H9 (cell line): ENCODE results near the gene PODNL1. TPM values are rescaled to one million over a fixed set of nuclear protein-coding genes. Genes with fewer than 3 reads are reported as not detected.

Source experiments
- DNase-seq: peaks from one replicate; pipeline ENCODE4 v3.0.0-alpha.2; 2017
- H2AFZ ChIP-seq: one replicate; pipeline ENCODE4 v1.6.1; 2013; ENCODE audit warnings: mild to moderate bottlenecking, low read length, control low read depth, moderate library complexity
- H2AK5ac ChIP-seq: 2 replicates; pipeline ENCODE4 v1.6.1; 2013; ENCODE audit warnings: low read length, control low read depth, mixed read lengths; ENCODE audit not compliant: insufficient read length
- H2BK120ac ChIP-seq: one replicate; pipeline ENCODE4 v1.6.1; 2013; ENCODE audit warnings: low read depth, mild to moderate bottlenecking, low read length, control low read depth, inconsistent platforms; ENCODE audit not compliant: poor library complexity, severe bottlenecking
- H2BK12ac ChIP-seq: 2 replicates; pipeline ENCODE4 v1.6.1; 2013; ENCODE audit warnings: low read length, control low read depth, mixed read lengths, low read depth; ENCODE audit not compliant: insufficient read length
- H2BK15ac ChIP-seq: 2 replicates; pipeline ENCODE4 v1.6.1; 2013; ENCODE audit warnings: low read depth, low read length, control low read depth
- H2BK20ac ChIP-seq: one replicate; pipeline ENCODE4 v1.6.1; 2013; ENCODE audit warnings: low read depth, mild to moderate bottlenecking, low read length, control low read depth, inconsistent platforms; ENCODE audit not compliant: poor library complexity, severe bottlenecking
- H2BK5ac ChIP-seq: 2 replicates; pipeline ENCODE4 v1.6.1; 2013; ENCODE audit warnings: low read length, control low read depth, mixed read lengths; ENCODE audit not compliant: insufficient read length
- H3K14ac ChIP-seq: 2 replicates; pipeline ENCODE4 v1.6.1; 2013; ENCODE audit warnings: low read length, control low read depth; ENCODE audit not compliant: insufficient read depth
- H3K18ac ChIP-seq: 2 replicates; pipeline ENCODE4 v1.6.1; 2013; ENCODE audit warnings: low read depth, mild to moderate bottlenecking, mixed read lengths, low read length, control low read depth; ENCODE audit not compliant: insufficient read length
- H3K23ac ChIP-seq: 2 replicates; pipeline ENCODE4 v1.6.1; 2013; ENCODE audit warnings: low read length, control low read depth, mixed read lengths, low read depth; ENCODE audit not compliant: insufficient read length
- H3K23me2 ChIP-seq: 2 replicates; pipeline ENCODE4 v1.6.1; 2013; ENCODE audit warnings: low read depth, mild to moderate bottlenecking, mixed read lengths, low read length, control low read depth; ENCODE audit not compliant: insufficient read length, poor library complexity, severe bottlenecking
- H3K27ac ChIP-seq: 2 replicates; pipeline ENCODE4 v1.5.1; 2013; ENCODE audit warnings: low read length, control low read depth, mixed read lengths, low read depth; ENCODE audit not compliant: insufficient read length
- H3K27me3 ChIP-seq: 2 replicates; pipeline ENCODE4 v1.6.1; 2013; ENCODE audit warnings: low read length, control low read depth, inconsistent platforms; ENCODE audit not compliant: insufficient read depth
- H3K4ac ChIP-seq: 2 replicates; pipeline ENCODE4 v1.6.1; 2013; ENCODE audit warnings: low read depth, mild to moderate bottlenecking, control low read depth, inconsistent platforms, low read length, moderate library complexity
- H3K4me1 ChIP-seq: 2 replicates; pipeline ENCODE4 v1.6.1; 2013; ENCODE audit warnings: low read length, control low read depth, inconsistent platforms; ENCODE audit not compliant: insufficient read depth
- H3K4me2 ChIP-seq: 2 replicates; pipeline ENCODE4 v1.6.1; 2013; ENCODE audit warnings: low read length, control low read depth, mixed read lengths; ENCODE audit not compliant: insufficient read length, insufficient read depth
- H3K56ac ChIP-seq: 2 replicates; pipeline ENCODE4 v1.6.1; 2013; ENCODE audit warnings: low read depth, mild to moderate bottlenecking, mixed read lengths, low read length, control low read depth; ENCODE audit not compliant: insufficient read length
- H3K79me1 ChIP-seq: 2 replicates; pipeline ENCODE4 v1.6.1; 2013; ENCODE audit warnings: low read depth, mild to moderate bottlenecking, moderate library complexity, low read length, control low read depth, inconsistent platforms; ENCODE audit not compliant: insufficient read depth, poor library complexity, severe bottlenecking
- H3K79me2 ChIP-seq: 2 replicates; pipeline ENCODE4 v1.6.1; 2013; ENCODE audit warnings: low read length, control low read depth, inconsistent platforms; ENCODE audit not compliant: insufficient read depth
- H3K9ac ChIP-seq: 2 replicates; pipeline ENCODE4 v1.6.1; 2013; ENCODE audit warnings: low read length, control low read depth, mixed read lengths; ENCODE audit not compliant: insufficient read length; ENCODE audit errors: extremely low read depth
- H3K9me3 ChIP-seq: one replicate; pipeline ENCODE4 v1.6.1; 2013; ENCODE audit warnings: low read depth, low read length, inconsistent platforms; ENCODE audit not compliant: control insufficient read depth
- H3T11ph ChIP-seq: one replicate; pipeline ENCODE4 v1.6.1; 2013; ENCODE audit warnings: mild to moderate bottlenecking, low read length, control low read depth, inconsistent platforms
- H4K20me1 ChIP-seq: one replicate; pipeline ENCODE4 v1.6.1; 2013; ENCODE audit not compliant: control insufficient read depth, insufficient read length, insufficient read depth
- H4K5ac ChIP-seq: 2 replicates; pipeline ENCODE4 v1.6.1; 2013; ENCODE audit warnings: low read depth, mild to moderate bottlenecking, mixed read lengths, low read length, control low read depth; ENCODE audit not compliant: insufficient read length
- H4K8ac ChIP-seq: replicated peaks from 2 replicates; pipeline ENCODE4 v1.6.1; 2013; ENCODE audit warnings: low read length, control low read depth, mixed read lengths, low read depth; ENCODE audit not compliant: insufficient read length
- H4K91ac ChIP-seq: 2 replicates; pipeline ENCODE4 v1.6.1; 2013; ENCODE audit warnings: low read depth, mild to moderate bottlenecking, moderate library complexity, mixed read lengths, low read length, control low read depth; ENCODE audit not compliant: insufficient read length
- H3K27ac Mint-ChIP-seq, 3 experiments: 2 replicates in 2 of 3; 3 replicates in 1 of 3; pipeline ENCODE4 v1.8.0; 2020 to 2021; ENCODE audit warnings: mixed read lengths in 3 of 3, mild to moderate bottlenecking in 1 of 3, moderate library complexity in 1 of 3
- H3K27me3 Mint-ChIP-seq: 2 replicates; pipeline ENCODE4 v1.8.0; 2021; ENCODE audit warnings: low read depth, mild to moderate bottlenecking, moderate library complexity, mixed read lengths
- H3K36me3 Mint-ChIP-seq, 3 experiments: 2 replicates in 2 of 3; 3 replicates in 1 of 3; pipeline ENCODE4 v1.8.0; 2020 to 2021; ENCODE audit warnings: low read depth in 3 of 3, mixed read lengths in 3 of 3; ENCODE audit not compliant: insufficient read depth in 1 of 3
- H3K4me1 Mint-ChIP-seq, 2 experiments: 2 replicates each; pipeline ENCODE4 v1.8.0; 2020; ENCODE audit warnings: mixed read lengths in 2 of 2
- H3K4me3 Mint-ChIP-seq, 2 experiments: 2 replicates in 1 of 2; 3 replicates in 1 of 2; pipeline ENCODE4 v1.8.0; 2020 to 2021; ENCODE audit warnings: mild to moderate bottlenecking in 2 of 2, mixed read lengths in 2 of 2, moderate library complexity in 1 of 2
- H3K9me3 Mint-ChIP-seq, 2 experiments: 2 replicates in 1 of 2; 3 replicates in 1 of 2; pipeline ENCODE4 v1.8.0; 2020; ENCODE audit warnings: mild to moderate bottlenecking in 2 of 2, mixed read lengths in 2 of 2, moderate library complexity in 1 of 2
- WGBS: extraction: QIAGEN DNeasy Blood & Tissue Kit; methylation state at CpG from one replicate; pipeline ENCODE4 v1.1.7; 2013; ENCODE audit warnings: missing lambda C conversion rate, low lambda C conversion rate, mixed read lengths; ENCODE audit not compliant: insufficient read length; ENCODE audit errors: extremely low coverage; 5-methylcytosine and 5-hydroxymethylcytosine counted together
- total RNA-seq: library from RNA; stranded (reverse); gene quantifications from 2 replicates; pipeline ENCODE4 v1.2.1, GENCODE V29; 2021
- TF ChIP-seq, protein P1 (sequence below): fragments of 200-600 bp; sonication (generic); conservative IDR thresholded peaks from 3 replicates; pipeline ENCODE4 v1.8.0; 2021; ENCODE audit warnings: antibody characterized with exemption, mild to moderate bottlenecking

Gene PODNL1
- total RNA-seq, 1 experiment from 2014 or later, result 0.68 TPM

DNA sequence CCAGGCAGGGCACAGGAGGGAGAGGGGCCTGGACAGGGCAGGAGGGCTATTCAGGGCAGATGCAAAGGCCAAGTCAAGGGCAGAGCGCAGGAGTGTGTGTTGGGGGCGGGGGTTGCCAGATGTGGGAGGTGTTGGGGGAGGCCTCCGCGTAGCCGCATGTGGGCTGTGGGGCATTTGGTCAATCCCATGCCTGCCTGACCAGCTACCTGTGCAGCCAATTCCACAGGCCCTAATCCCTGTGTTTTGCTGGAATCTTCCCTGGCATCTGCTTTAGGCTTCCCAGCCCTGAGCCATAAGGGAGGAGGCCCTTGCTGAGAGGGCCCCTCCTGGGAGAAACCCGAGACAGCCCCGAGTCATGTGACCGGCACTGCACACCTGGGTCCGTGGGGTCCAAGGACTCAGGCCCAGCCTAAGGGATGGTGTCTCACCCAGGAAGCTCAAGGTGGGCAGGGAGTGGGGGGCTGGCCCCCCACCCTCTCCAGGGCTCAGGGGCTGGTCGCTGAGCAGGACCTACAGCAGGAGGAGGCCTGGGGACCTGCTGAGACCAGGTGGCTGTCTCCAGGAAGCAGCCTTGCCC, 47.6 kb upstream of the PODNL1 start:
- H3K4me3 Mint-ChIP-seq, result peak overlapping the region; percentile 7 to 61; a peak in 4 of 5 replicates
- peaks cover 0 to 19% (median 9%) of the 10 kb centered on the region in 3 experiments; a peak in 6 of 7 replicates for H3K36me3 Mint-ChIP-seq
- Histone ChIP-seq H2BK12ac (no peak overlapping the region), H2BK15ac (no peak overlapping the region), H3K9me3 (no peaks in the 10 kb centered on the region), H4K20me1 (no peaks in the 10 kb centered on the region), H3K27me3 (no peaks in the 10 kb centered on the region), H3K56ac (no peak overlapping the region), H4K8ac (no peak overlapping the region), H3K4me2 (peak overlapping the region; percentile 21), H2BK5ac (no peak overlapping the region), H3K9ac (no peak overlapping the region), H3K14ac (peak overlapping the region; percentile 33), H3K79me2 (no peaks in the 10 kb centered on the region), H2AK5ac (no peak overlapping the region), H3T11ph (no peak overlapping the region), H2AFZ (no peak overlapping the region), H3K23me2 (no peaks in the 10 kb centered on the region), H3K4ac (no peak overlapping the region), H3K27ac (peak overlapping the region; percentile 22), H4K91ac (no peak overlapping the region), H2BK120ac (no peak overlapping the region), H3K23ac (no peak overlapping the region), H4K5ac (no peak overlapping the region), H2BK20ac (no peak overlapping the region), H3K18ac (peak overlapping the region; percentile 85), H3K4me1 (peaks cover 3% of the 10 kb centered on the region; the same call in 1 of the 2 replicates), H3K79me1 (no peaks in the 10 kb centered on the region)
- DNase-seq, result peak; percentile 63
- H3K27me3 Mint-ChIP-seq, result no peaks in the 10 kb centered on the region
- TF ChIP-seq, protein P1, sequence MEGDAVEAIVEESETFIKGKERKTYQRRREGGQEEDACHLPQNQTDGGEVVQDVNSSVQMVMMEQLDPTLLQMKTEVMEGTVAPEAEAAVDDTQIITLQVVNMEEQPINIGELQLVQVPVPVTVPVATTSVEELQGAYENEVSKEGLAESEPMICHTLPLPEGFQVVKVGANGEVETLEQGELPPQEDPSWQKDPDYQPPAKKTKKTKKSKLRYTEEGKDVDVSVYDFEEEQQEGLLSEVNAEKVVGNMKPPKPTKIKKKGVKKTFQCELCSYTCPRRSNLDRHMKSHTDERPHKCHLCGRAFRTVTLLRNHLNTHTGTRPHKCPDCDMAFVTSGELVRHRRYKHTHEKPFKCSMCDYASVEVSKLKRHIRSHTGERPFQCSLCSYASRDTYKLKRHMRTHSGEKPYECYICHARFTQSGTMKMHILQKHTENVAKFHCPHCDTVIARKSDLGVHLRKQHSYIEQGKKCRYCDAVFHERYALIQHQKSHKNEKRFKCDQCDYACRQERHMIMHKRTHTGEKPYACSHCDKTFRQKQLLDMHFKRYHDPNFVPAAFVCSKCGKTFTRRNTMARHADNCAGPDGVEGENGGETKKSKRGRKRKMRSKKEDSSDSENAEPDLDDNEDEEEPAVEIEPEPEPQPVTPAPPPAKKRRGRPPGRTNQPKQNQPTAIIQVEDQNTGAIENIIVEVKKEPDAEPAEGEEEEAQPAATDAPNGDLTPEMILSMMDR, result no peak
- H3K4me1 Mint-ChIP-seq, result peaks cover 45 to 58% of the 10 kb centered on the region in 2 experiments
- WGBS, result no CpG with 5 or more reads among the region's 10 CpGs
- no peaks in the 10 kb centered on the region; a peak in 1 of 5 replicates for H3K9me3 Mint-ChIP-seq
- peak overlapping the region; percentile 87 to 95 (median 95) for H3K27ac Mint-ChIP-seq
